H1 (cell line): Measurements from ENCODE around the gene SLC25A53. TPM values are rescaled to one million over a fixed set of nuclear protein-coding genes. Genes with fewer than 3 reads are reported as not detected.

ENCODE experiments used
- CTCF ChIA-PET: fragments of 300-600 bp; sonication (Branson Sonifier 250); formaldehyde crosslinking; loops from one replicate; lab custom pipeline; 2021; ENCODE audit not compliant: partially characterized antibody; lab: Charles Lee
- POLR2A ChIA-PET: fragments of 300-600 bp; sonication (Branson Sonifier 250); formaldehyde crosslinking; loops from one replicate; lab custom pipeline; 2021; ENCODE audit warnings: inconsistent platforms; ENCODE audit not compliant: partially characterized antibody; lab: Charles Lee
- DNase-seq, 2 experiments: peaks; one replicate each; pipeline versions ENCODE4 v3.0.0 to v3.0.0-alpha.2; 2010 to 2022; ENCODE audit warnings: low spot score in 2 of 2, low read depth in 1 of 2, mixed read lengths in 1 of 2
- FAIRE-seq: peaks from 2 replicates; lab custom pipeline; 2011; peaks lifted over from hg19 to GRCh38; lab: Jason Lieb, UNC
- H2AFZ ChIP-seq: 2 replicates; pipeline ENCODE4 v1.8.1; 2012; ENCODE audit warnings: low read length, inconsistent platforms
- H2AK5ac ChIP-seq: 2 replicates; pipeline ENCODE4 v1.6.1; 2013; ENCODE audit warnings: low read depth, low read length
- H2BK120ac ChIP-seq: replicated peaks from 2 replicates; pipeline ENCODE3; 2013; ENCODE audit warnings: low read depth, low read length, inconsistent platforms
- H2BK12ac ChIP-seq: 2 replicates; pipeline ENCODE4 v1.6.1; 2013; ENCODE audit warnings: low read depth, low read length
- H2BK15ac ChIP-seq: 2 replicates; pipeline ENCODE4 v1.6.1; 2013; ENCODE audit warnings: low read length
- H2BK20ac ChIP-seq: 2 replicates; pipeline ENCODE4 v1.6.1; 2013; ENCODE audit warnings: low read length
- H2BK5ac ChIP-seq: 2 replicates; pipeline ENCODE4 v1.6.1; 2013; ENCODE audit warnings: low read depth, low read length
- H3K14ac ChIP-seq: 2 replicates; pipeline ENCODE4 v1.6.1; 2013; ENCODE audit warnings: inconsistent platforms; ENCODE audit not compliant: insufficient read length
- H3K18ac ChIP-seq: 2 replicates; pipeline ENCODE4 v1.6.1; 2013; ENCODE audit warnings: low read length; ENCODE audit errors: extremely low read depth
- H3K23ac ChIP-seq: 2 replicates; pipeline ENCODE4 v1.6.1; 2013; ENCODE audit warnings: inconsistent platforms; ENCODE audit not compliant: insufficient read length
- H3K23me2 ChIP-seq: 2 replicates; pipeline ENCODE4 v1.6.1; 2013; ENCODE audit warnings: low read depth, low read length
- H3K27ac ChIP-seq: 2 replicates; pipeline ENCODE4 v1.6.1; 2011; ENCODE audit warnings: low read depth, low read length, inconsistent platforms
- H3K27me3 ChIP-seq, 4 experiments: replicated peaks in 1 of 4; 1 replicate in 1 of 4; 2 replicates in 3 of 4; pipeline versions ENCODE4 v1.6.1 to v1.8.1; 2011 to 2013; ENCODE audit warnings: low read length in 3 of 4, mild to moderate bottlenecking in 3 of 4, inconsistent platforms in 2 of 4, mixed read lengths in 2 of 4, moderate library complexity in 1 of 4; ENCODE audit not compliant: control insufficient read depth in 3 of 4, insufficient read depth in 3 of 4; ENCODE audit errors: extremely low read depth in 1 of 4
- H3K36me3 ChIP-seq, 4 experiments: 2 replicates each; pipeline versions ENCODE4 v1.6.1 to v1.8.1; 2011 to 2013; ENCODE audit warnings: mild to moderate bottlenecking in 4 of 4, low read length in 3 of 4, moderate library complexity in 2 of 4, control low read depth in 1 of 4, inconsistent platforms in 1 of 4; ENCODE audit not compliant: insufficient read depth in 4 of 4, control insufficient read depth in 2 of 4
- H3K4ac ChIP-seq: replicated peaks from 2 replicates; pipeline ENCODE3; 2013; ENCODE audit warnings: low read length, low read depth, mixed read lengths, inconsistent platforms; ENCODE audit not compliant: insufficient read length
- H3K4me1 ChIP-seq, 4 experiments: replicated peaks in 1 of 4; 1 replicate in 1 of 4; 2 replicates in 3 of 4; pipeline versions ENCODE4 v1.6.1 to v1.8.1; 2011 to 2013; ENCODE audit warnings: low read length in 3 of 4, inconsistent platforms in 2 of 4, mixed read lengths in 1 of 4; ENCODE audit not compliant: insufficient read depth in 4 of 4, control insufficient read depth in 3 of 4
- H3K4me2 ChIP-seq, 2 experiments: 2 replicates each; pipeline versions ENCODE4 v1.6.1 to v1.8.1; 2011 to 2013; ENCODE audit warnings: low read depth in 2 of 2, low read length in 2 of 2, control low read depth in 1 of 2, inconsistent platforms in 1 of 2, mild to moderate bottlenecking in 1 of 2; ENCODE audit not compliant: insufficient read depth in 1 of 2
- H3K4me3 ChIP-seq, 4 experiments: fragments of 200-600, 300-600 bp in 1 of 4; sonication (generic), shearing (Covaris generic), sonication (Bioruptor Twin) in 1 of 4; 2 replicates each; pipeline versions ENCODE4 v1.5.1 to v1.8.1; 2011 to 2016; ENCODE audit warnings: low read length in 4 of 4, low read depth in 3 of 4, control low read depth in 2 of 4, inconsistent platforms in 2 of 4, mild to moderate bottlenecking in 2 of 4, mixed read lengths in 1 of 4, moderate library complexity in 1 of 4; ENCODE audit not compliant: insufficient read depth in 2 of 4; ENCODE audit errors: extremely low read depth in 1 of 4
- H3K56ac ChIP-seq: replicated peaks from 2 replicates; pipeline ENCODE3; 2013; ENCODE audit warnings: low read depth, mild to moderate bottlenecking, mixed read lengths, low read length, inconsistent platforms; ENCODE audit not compliant: insufficient read length
- H3K79me1 ChIP-seq: 2 replicates; pipeline ENCODE4 v1.6.1; 2013; ENCODE audit warnings: low read depth, low read length, control low read depth
- H3K79me2 ChIP-seq, 2 experiments: 2 replicates each; pipeline versions ENCODE4 v1.6.1 to v1.8.1; 2012 to 2013; ENCODE audit warnings: low read length in 2 of 2, mild to moderate bottlenecking in 2 of 2, inconsistent platforms in 1 of 2; ENCODE audit not compliant: insufficient read depth in 2 of 2, control insufficient read depth in 1 of 2
- H3K9ac ChIP-seq, 4 experiments: replicated peaks in 1 of 4; 1 replicate in 1 of 4; 2 replicates in 3 of 4; pipeline versions ENCODE4 v1.6.1 to v1.8.1; 2011 to 2013; ENCODE audit warnings: low read depth in 3 of 4, low read length in 3 of 4, control low read depth in 2 of 4, mild to moderate bottlenecking in 2 of 4, moderate library complexity in 2 of 4, inconsistent platforms in 1 of 4; ENCODE audit errors: extremely low read depth in 1 of 4
- H3K9me3 ChIP-seq, 2 experiments: 2 replicates each; pipeline versions ENCODE4 v1.6.1 to v1.8.1; 2012 to 2013; ENCODE audit warnings: mild to moderate bottlenecking in 2 of 2, moderate library complexity in 2 of 2, control low read depth in 1 of 2, inconsistent platforms in 1 of 2, low read depth in 1 of 2, low read length in 1 of 2, mixed read lengths in 1 of 2; ENCODE audit not compliant: insufficient read depth in 2 of 2
- H4K20me1 ChIP-seq, 2 experiments: replicated peaks in 1 of 2; 2 replicates each; pipeline versions ENCODE3 to v1.8.1; 2011 to 2013; ENCODE audit warnings: inconsistent platforms in 2 of 2, low read length in 2 of 2, mild to moderate bottlenecking in 1 of 2; ENCODE audit not compliant: insufficient read depth in 2 of 2, control insufficient read depth in 1 of 2
- H4K5ac ChIP-seq: 2 replicates; pipeline ENCODE4 v1.6.1; 2013; ENCODE audit warnings: low read length, low read depth, mixed read lengths, inconsistent platforms; ENCODE audit not compliant: insufficient read length
- H4K8ac ChIP-seq: 2 replicates; pipeline ENCODE4 v1.8.0; 2013; ENCODE audit warnings: mild to moderate bottlenecking, moderate library complexity, low read length, inconsistent platforms; ENCODE audit not compliant: insufficient read depth; ENCODE audit errors: extremely low read depth
- H4K91ac ChIP-seq: replicated peaks from 2 replicates; pipeline ENCODE3; 2013; ENCODE audit warnings: low read length, mixed read lengths, inconsistent platforms; ENCODE audit not compliant: insufficient read length
- GABPA ChIP-seq: IDR thresholded peaks from 2 replicates; pipeline ENCODE4 v1.6.1; 2011; ENCODE audit warnings: mild to moderate bottlenecking, low read length, moderate library complexity, borderline replicate concordance; ENCODE audit not compliant: insufficient read depth
- JUND ChIP-seq: IDR thresholded peaks from 2 replicates; pipeline ENCODE4 v1.6.1; 2011; ENCODE audit warnings: mild to moderate bottlenecking, improper control_type of control experiment, low read length
- KDM1A ChIP-seq: fragments of 200-600, 300-600 bp; sonication (generic); IDR thresholded peaks from 2 replicates; pipeline ENCODE4 v1.7.1; 2016; ENCODE audit warnings: mild to moderate bottlenecking, low read length, borderline replicate concordance
- PHF8 ChIP-seq: fragments of 200-600 bp; sonication (generic); conservative IDR thresholded peaks from 2 replicates; pipeline ENCODE4 v1.7.1; 2012; ENCODE audit warnings: low read depth, mild to moderate bottlenecking, inconsistent platforms, low read length, moderate library complexity
- RNF2 ChIP-seq: fragments of 200-900, 300-1000 bp; sonication (generic); IDR thresholded peaks from 2 replicates; pipeline ENCODE4 v1.7.1; 2016; ENCODE audit warnings: borderline replicate concordance, low read depth, mild to moderate bottlenecking, antibody characterized with exemption, low read length; ENCODE audit not compliant: poor library complexity, severe bottlenecking; ENCODE audit errors: missing control alignments
- SAP30 ChIP-seq: fragments of 300-600 bp; sonication (generic); IDR thresholded peaks from 2 replicates; pipeline ENCODE4 v1.7.1; 2012; ENCODE audit warnings: low read length, moderate library complexity, mild to moderate bottlenecking, inconsistent platforms; ENCODE audit not compliant: insufficient read depth, insufficient replicate concordance
- SIRT6 ChIP-seq: IDR thresholded peaks from one replicate; pipeline ENCODE4 v1.7.1; 2012; ENCODE audit warnings: low read length, inconsistent platforms
- YY1 ChIP-seq: IDR thresholded peaks from 2 replicates; pipeline ENCODE4 v1.6.1; 2011; ENCODE audit warnings: low read depth, mild to moderate bottlenecking, low read length
- polyA plus RNA-seq, 7 experiments: library from polyadenylated mRNA; depleted of rRNA in 3 of 7; stranded (reverse) in 5 of 7; unstranded in 2 of 7; fragments of >200 nt in 5 of 7; fragments of 200-250 nt in 2 of 7; gene quantifications; 1 replicate in 5 of 7; 2 replicates in 1 of 7; 4 replicates in 1 of 7; pipeline versions ENCODE4 v1.2.1 to v1.2.3, GENCODE V29; 2011 to 2013; ENCODE audit warnings: missing spikeins in 2 of 7, mixed read lengths in 2 of 7
- total RNA-seq: library from RNA; stranded (reverse); fragmentation: NEBNext Ultra II Directional; extraction: Animal tissue kit (Norgen Biotek cat#: 25700); gene quantifications from 2 replicates; pipeline ENCODE4 v1.2.1, GENCODE V29; 2021
- TF ChIP-seq, protein P1 (sequence below): IDR thresholded peaks from 2 replicates; pipeline ENCODE4 v1.6.1; 2012; ENCODE audit warnings: low read length, inconsistent platforms
- TF ChIP-seq, protein P2 (sequence below): IDR thresholded peaks from 2 replicates; pipeline ENCODE4 v1.6.1; 2011; ENCODE audit warnings: low read depth, mild to moderate bottlenecking, low read length; ENCODE audit not compliant: insufficient read depth

Gene SLC25A53
- total and polyA plus RNA-seq, 2 of the 8 experiments (the other 6 are each of a cell fraction or from before 2014, with no cell fraction given): 2.4 to 4.2 TPM

DNA sequence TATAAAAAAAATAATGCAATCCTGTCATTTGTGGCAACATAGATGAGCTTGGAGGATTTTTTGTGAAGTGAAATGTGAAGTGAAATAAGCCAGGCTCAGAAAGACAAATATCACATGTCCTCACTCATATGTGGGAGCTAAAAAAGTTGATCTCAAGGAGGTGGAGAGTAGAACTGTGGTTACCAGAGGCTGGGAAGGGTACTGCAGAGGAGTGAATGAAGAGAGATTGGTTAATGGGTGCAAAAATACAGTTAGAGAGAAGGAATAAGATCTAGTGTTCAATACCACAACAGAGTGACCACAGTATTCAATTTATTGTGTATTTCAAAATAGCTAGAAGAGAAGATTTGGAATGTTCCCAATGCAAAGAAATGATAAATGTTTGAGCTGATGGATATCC is 57.9 kb downstream of the SLC25A53 start:
- no peak overlapping the region for H3K4ac ChIP-seq
- no peak overlapping the region for H2BK15ac ChIP-seq
- H3K14ac ChIP-seq: no peak overlapping the region
- TF ChIP-seq SAP30 (no peak), YY1 (no peak), JUND (no peak), KDM1A (no peak), RNF2 (no peak), GABPA (no peak), SIRT6 (no peak), PHF8 (no peak)
- TF ChIP-seq, protein P1, sequence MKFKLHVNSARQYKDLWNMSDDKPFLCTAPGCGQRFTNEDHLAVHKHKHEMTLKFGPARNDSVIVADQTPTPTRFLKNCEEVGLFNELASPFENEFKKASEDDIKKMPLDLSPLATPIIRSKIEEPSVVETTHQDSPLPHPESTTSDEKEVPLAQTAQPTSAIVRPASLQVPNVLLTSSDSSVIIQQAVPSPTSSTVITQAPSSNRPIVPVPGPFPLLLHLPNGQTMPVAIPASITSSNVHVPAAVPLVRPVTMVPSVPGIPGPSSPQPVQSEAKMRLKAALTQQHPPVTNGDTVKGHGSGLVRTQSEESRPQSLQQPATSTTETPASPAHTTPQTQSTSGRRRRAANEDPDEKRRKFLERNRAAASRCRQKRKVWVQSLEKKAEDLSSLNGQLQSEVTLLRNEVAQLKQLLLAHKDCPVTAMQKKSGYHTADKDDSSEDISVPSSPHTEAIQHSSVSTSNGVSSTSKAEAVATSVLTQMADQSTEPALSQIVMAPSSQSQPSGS: no peak
- TF ChIP-seq, protein P2, sequence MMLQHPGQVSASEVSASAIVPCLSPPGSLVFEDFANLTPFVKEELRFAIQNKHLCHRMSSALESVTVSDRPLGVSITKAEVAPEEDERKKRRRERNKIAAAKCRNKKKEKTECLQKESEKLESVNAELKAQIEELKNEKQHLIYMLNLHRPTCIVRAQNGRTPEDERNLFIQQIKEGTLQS: no peak
- no peaks in the 10 kb centered on the region for H3K4me1 ChIP-seq
- no peak overlapping the region for H2BK20ac ChIP-seq
- ChIA-PET CTCF (interaction anchor here (0.7 to 1.6 kb wide), 7 partner anchors 9 to 254 kb away, joined by 3 to 12 read pairs (median 3); partner anchors contain the start of gene ZCCHC18), POLR2A (no interaction called here)
- H2BK12ac ChIP-seq: no peak overlapping the region
- no peak overlapping the region for H2AFZ ChIP-seq
- no peak overlapping the region for H3K27ac ChIP-seq
- H4K91ac ChIP-seq: no peak overlapping the region
- no peaks in the 10 kb centered on the region for H4K20me1 ChIP-seq
- no peak overlapping the region for H2BK120ac ChIP-seq
- H2AK5ac ChIP-seq: no peak overlapping the region
- no peak overlapping the region for H4K8ac ChIP-seq
- H3K23me2 ChIP-seq: no peaks in the 10 kb centered on the region
- no peak overlapping the region for H4K5ac ChIP-seq
- H3K79me2 ChIP-seq: no peaks in the 10 kb centered on the region
- no peak overlapping the region for H3K56ac ChIP-seq
- DNase-seq (no peak), FAIRE-seq (no peak)
- H2BK5ac ChIP-seq: no peak overlapping the region
- H3K79me1 ChIP-seq: no peaks in the 10 kb centered on the region
- H3K4me3 ChIP-seq: no peak overlapping the region
- H3K36me3 ChIP-seq: no peaks in the 10 kb centered on the region
- H3K9ac ChIP-seq: no peak overlapping the region
- no peak overlapping the region for H3K18ac ChIP-seq
- no peak overlapping the region for H3K23ac ChIP-seq
- no peaks in the 10 kb centered on the region for H3K9me3 ChIP-seq
- no peak overlapping the region for H3K4me2 ChIP-seq
- no peaks in the 10 kb centered on the region for H3K27me3 ChIP-seq
